HFFc6 (cell line): ENCODE results near the gene ATXN10. TPM values are rescaled to one million over a fixed set of nuclear protein-coding genes. Genes with fewer than 3 reads are reported as not detected.

Source experiments
- DNase-seq: peaks from one replicate; pipeline ENCODE4 v3.0.0-alpha.2; 2018
- H3K27ac Mint-ChIP-seq: 2 replicates; pipeline ENCODE4 v1.8.0; 2020; ENCODE audit warnings: mild to moderate bottlenecking, mixed read lengths
- H3K27me3 Mint-ChIP-seq: 2 replicates; pipeline ENCODE4 v1.8.0; 2021; ENCODE audit warnings: mild to moderate bottlenecking, moderate library complexity, mixed read lengths; ENCODE audit not compliant: insufficient read depth
- H3K36me3 Mint-ChIP-seq: 2 replicates; pipeline ENCODE4 v1.8.0; 2021; ENCODE audit warnings: low read depth, mixed read lengths
- H3K4me1 Mint-ChIP-seq: 2 replicates; pipeline ENCODE4 v1.8.0; 2020; ENCODE audit warnings: low read depth, mixed read lengths
- H3K4me3 Mint-ChIP-seq: 2 replicates; pipeline ENCODE4 v1.8.0; 2020; ENCODE audit warnings: mild to moderate bottlenecking, moderate library complexity, mixed read lengths
- H3K9me3 Mint-ChIP-seq: 2 replicates; pipeline ENCODE4 v1.8.0; 2020; ENCODE audit warnings: mild to moderate bottlenecking, mixed read lengths
- total RNA-seq, 6 experiments: library from RNA; stranded (reverse); fragmentation: NEBNext Ultra II Directional; extraction: Animal tissue kit (Norgen Biotek cat#: 25700); gene quantifications; 2 replicates in 1 of 6; 3 replicates in 5 of 6; pipeline ENCODE4 v1.2.3, GENCODE V29; 2021
- TF ChIP-seq, protein P1 (sequence below): fragments of 200-600 bp; sonication (generic); IDR thresholded peaks from 2 replicates; pipeline ENCODE4 v1.5.0; 2021; ENCODE audit warnings: antibody characterized with exemption, mild to moderate bottlenecking

Gene ATXN10
- total RNA-seq, 6 experiments from 2014 or later = 287 to 426 (median 370) TPM

DNA sequence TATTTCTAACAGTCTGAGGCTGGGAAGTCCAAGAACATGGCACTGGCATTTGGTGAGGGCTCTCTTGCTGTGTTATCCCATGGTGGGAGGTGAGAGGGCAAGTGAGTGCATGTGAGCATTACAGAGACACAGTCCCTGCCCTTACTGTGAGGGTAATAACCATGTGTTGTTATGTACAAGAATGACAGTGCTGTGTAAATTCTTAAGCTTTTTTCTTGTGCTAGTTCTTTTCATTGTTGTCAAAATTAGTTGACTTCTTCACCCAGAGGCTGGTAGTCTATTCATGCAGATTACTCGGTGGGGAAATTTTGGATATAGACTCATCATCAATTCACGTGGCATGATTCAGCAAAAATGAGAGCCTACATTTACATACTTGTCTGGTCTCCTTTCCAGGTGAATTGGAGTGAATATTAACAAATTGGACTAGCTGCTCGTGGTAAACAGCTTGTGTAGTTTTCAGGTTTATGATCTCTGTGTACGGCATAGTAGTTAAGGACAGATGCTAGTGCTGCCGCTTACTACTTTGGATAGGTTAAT is 49.3 kb downstream of the ATXN10 start:
- Mint-ChIP-seq H3K27me3 (peaks cover 1% of the 10 kb centered on the region), H3K4me3 (no peak overlapping the region), H3K4me1 (peaks cover 77% of the 10 kb centered on the region), H3K9me3 (no peaks in the 10 kb centered on the region), H3K36me3 (peaks cover 78% of the 10 kb centered on the region), H3K27ac (peak overlapping the region; percentile 50)
- TF ChIP-seq, protein P1, sequence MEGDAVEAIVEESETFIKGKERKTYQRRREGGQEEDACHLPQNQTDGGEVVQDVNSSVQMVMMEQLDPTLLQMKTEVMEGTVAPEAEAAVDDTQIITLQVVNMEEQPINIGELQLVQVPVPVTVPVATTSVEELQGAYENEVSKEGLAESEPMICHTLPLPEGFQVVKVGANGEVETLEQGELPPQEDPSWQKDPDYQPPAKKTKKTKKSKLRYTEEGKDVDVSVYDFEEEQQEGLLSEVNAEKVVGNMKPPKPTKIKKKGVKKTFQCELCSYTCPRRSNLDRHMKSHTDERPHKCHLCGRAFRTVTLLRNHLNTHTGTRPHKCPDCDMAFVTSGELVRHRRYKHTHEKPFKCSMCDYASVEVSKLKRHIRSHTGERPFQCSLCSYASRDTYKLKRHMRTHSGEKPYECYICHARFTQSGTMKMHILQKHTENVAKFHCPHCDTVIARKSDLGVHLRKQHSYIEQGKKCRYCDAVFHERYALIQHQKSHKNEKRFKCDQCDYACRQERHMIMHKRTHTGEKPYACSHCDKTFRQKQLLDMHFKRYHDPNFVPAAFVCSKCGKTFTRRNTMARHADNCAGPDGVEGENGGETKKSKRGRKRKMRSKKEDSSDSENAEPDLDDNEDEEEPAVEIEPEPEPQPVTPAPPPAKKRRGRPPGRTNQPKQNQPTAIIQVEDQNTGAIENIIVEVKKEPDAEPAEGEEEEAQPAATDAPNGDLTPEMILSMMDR = no peak
- no peak for DNase-seq

DNA sequence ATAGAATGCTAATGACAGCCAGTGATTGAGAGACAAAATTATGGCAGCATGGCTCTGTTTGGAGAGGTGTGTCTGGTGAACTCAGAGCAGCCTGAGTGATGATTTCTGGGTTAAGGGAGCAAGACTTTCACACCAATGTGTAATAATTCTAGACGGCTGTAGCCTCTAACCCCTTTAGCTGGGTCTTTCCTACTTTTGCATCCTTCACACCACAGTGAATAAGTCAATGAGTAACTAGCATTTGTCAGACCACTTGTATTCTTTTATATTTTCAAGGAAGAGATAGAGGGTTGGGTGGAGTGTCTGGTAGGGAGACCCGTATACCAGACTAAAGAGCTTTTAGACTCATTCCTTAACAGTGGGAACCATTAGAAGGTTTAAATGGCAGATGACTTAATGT is 50.4 kb downstream of the ATXN10 start:
- Mint-ChIP-seq H3K27ac (peak overlapping the region; percentile 50; the same call in 1 of the 2 replicates), H3K4me3 (no peak overlapping the region), H3K27me3 (peaks cover 1% of the 10 kb centered on the region), H3K36me3 (peaks cover 78% of the 10 kb centered on the region), H3K9me3 (no peaks in the 10 kb centered on the region), H3K4me1 (peaks cover 77% of the 10 kb centered on the region)
- no peak for DNase-seq
- TF ChIP-seq, protein P1 = no peak

DNA sequence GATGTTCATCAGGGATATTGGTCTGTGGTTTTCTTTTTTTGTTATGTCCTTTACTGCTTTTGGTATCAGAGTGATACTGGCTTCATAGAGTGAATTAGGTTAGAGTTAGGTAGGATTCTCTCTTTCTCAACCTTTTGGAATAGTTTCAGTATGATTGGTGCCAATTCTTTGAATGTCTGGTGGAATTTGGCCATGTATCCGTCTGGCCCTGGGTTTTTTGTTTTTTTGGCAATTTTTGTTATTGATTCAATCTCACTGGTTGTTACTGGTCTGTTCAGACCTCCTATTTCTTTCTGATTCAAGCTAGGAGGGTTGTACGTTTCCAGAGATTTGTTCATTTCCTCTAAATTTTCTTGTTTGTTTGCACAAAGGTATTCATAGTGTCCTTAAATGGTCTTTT is 54.4 kb downstream of the ATXN10 start:
- Mint-ChIP-seq H3K4me3 (no peak overlapping the region), H3K36me3 (peaks cover 61% of the 10 kb centered on the region), H3K27me3 (peaks cover 1% of the 10 kb centered on the region), H3K4me1 (peaks cover 51% of the 10 kb centered on the region), H3K9me3 (no peaks in the 10 kb centered on the region), H3K27ac (peak overlapping the region; percentile 7; the same call in 1 of the 2 replicates)
- DNase-seq = no peak
- TF ChIP-seq, protein P1 = no peak

DNA sequence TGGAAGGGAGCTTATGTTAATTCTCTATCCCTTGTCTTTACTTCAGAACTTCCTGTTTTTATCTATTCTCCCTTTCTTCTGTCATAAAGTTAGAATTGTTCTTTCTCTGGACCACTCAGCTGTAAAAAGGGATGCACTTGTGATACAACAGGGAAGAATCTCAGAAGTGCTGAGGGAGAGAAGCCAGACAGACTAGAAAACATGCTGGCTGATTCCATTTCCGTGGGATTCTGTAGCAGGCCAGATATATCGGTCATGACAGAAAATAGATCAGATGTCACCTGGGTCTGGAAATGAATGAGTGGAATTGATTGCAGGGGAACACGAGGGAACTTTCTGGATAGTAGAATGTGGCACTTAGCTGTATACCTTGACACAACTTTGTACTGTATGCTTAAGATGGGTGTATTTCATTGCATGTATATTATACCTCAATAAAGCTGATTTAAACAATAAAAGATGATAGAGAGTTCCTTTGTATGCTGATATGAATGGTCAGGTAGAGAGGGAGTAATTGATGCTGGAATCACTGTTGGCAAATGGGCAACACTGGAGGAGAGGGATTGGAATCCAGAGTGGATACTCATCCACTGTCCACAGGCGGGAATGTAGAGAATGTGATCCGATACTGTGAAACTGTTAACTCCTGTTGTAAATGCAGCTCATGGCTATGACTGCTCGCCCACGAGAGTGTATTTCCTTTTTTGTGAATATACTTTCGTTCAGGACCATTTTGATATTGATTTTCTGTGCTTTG is 59.6 kb downstream of the ATXN10 start:
- peak overlapping the region; percentile 53; the same call in 1 of the 2 replicates for H3K4me3 Mint-ChIP-seq
- TF ChIP-seq, protein P1 = no peak
- H3K36me3 Mint-ChIP-seq = peaks cover 22% of the 10 kb centered on the region
- H3K4me1 Mint-ChIP-seq = peaks cover 28% of the 10 kb centered on the region
- peak; percentile 39 for DNase-seq
- no peaks in the 10 kb centered on the region for H3K27me3 Mint-ChIP-seq
- peak overlapping the region; percentile 66 for H3K27ac Mint-ChIP-seq
- H3K9me3 Mint-ChIP-seq = no peaks in the 10 kb centered on the region

DNA sequence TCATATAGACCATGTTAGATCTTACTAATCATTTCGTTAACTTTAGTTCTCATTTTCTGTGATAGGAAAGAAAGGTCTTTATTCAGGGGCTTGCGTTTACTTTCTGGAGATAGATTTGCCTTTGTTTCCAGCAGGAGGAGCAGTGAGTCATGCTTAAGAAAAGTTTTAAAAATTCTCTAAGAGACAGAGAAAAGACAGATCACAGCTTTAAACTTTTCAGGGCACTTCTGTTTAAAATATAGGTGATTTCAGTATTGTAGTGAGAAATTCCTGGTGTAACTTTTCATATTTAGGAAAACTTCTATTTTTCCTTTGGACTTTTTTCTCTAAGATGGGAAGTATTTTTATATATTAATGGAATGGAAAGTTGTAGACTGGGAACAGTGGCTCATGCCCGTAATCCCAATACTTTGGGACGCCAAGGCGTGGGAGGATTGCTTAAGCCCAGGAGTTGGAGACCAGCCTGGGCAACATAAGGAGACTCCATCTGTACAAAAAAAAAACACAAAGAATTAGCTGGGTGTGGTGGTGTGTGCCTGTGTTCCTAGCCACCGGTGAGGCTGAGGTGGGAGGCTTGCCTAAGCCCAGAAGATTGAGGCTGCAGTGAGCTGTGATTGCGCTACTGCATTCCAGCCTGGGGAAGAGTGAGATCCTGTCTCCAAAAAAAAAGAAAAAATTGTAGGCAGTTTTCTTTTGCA is 60.3 kb downstream of the ATXN10 start:
- peak overlapping the region; percentile 66 for H3K27ac Mint-ChIP-seq
- DNase-seq = no peak
- peaks cover 21% of the 10 kb centered on the region for H3K4me1 Mint-ChIP-seq
- TF ChIP-seq, protein P1 = peak; percentile 66
- no peaks in the 10 kb centered on the region for H3K27me3 Mint-ChIP-seq
- H3K36me3 Mint-ChIP-seq = peaks cover 22% of the 10 kb centered on the region
- peak overlapping the region; percentile 53; the same call in 1 of the 2 replicates for H3K4me3 Mint-ChIP-seq
- H3K9me3 Mint-ChIP-seq = no peaks in the 10 kb centered on the region
